GM12878 (cell line): Measurements from ENCODE around the gene ZIC5.

Experiments
- EGR1 ChIP-seq, 2 experiments: IDR thresholded peaks; 1 replicate in 1 of 2; 2 replicates in 1 of 2; pipeline ENCODE4 v1.6.1; 2011 to 2012; ENCODE audit warnings: low read depth in 2 of 2, low read length in 2 of 2, borderline replicate concordance in 1 of 2, mild to moderate bottlenecking in 1 of 2, moderate library complexity in 1 of 2
- MTA2 ChIP-seq: fragments of 450-650 bp; IDR thresholded peaks from 2 replicates; pipeline ENCODE4 v1.6.1; 2016; ENCODE audit warnings: low read depth, mild to moderate bottlenecking, moderate library complexity
- TAF1 ChIP-seq: IDR thresholded peaks from 2 replicates; pipeline ENCODE4 v1.6.1; 2011; ENCODE audit warnings: mild to moderate bottlenecking, low read depth, low read length, borderline replicate concordance
- TARDBP ChIP-seq: IDR thresholded peaks from 2 replicates; pipeline ENCODE4 v1.6.1; 2016; ENCODE audit warnings: borderline replicate concordance
- USF2 ChIP-seq: IDR thresholded peaks from 2 replicates; pipeline ENCODE4 v1.6.1; 2011; ENCODE audit warnings: low read depth, low read length, improper control_type of control experiment, borderline replicate concordance

GRCh38 chr13:99973808-99974185 lies 2.2 kb upstream of the ZIC5 start:
- no peak for TF ChIP-seq TARDBP
- no peak for TF ChIP-seq USF2
- no peak for TF ChIP-seq MTA2
- no peak for TF ChIP-seq TAF1
- TF ChIP-seq EGR1 (IDR thresholded peaks at IDR 0.05; ENCODE audit: borderline replicate concordance in 1 of 2, low read depth in 2 of 2, low read length in 2 of 2) = no peak
